A673 (cell line): ENCODE measurements around the gene TMPRSS7. TPM values are rescaled to one million over a fixed set of nuclear protein-coding genes. Genes with fewer than 3 reads are reported as not detected.

Experiments used
- BruUV-seq: library from RNA; stranded (reverse); fragments of 400-500 nt; replicated peaks from 2 replicates; lab custom pipeline; 2021; lab: Mats Ljungman, UMichigan
- CTCF ChIA-PET: fragments of 300-600 bp; sonication (Branson Sonifier 250); formaldehyde crosslinking; loops from one replicate; lab custom pipeline; 2022; ENCODE audit warnings: antibody characterized with exemption; lab: Charles Lee
- POLR2A ChIA-PET: fragments of 300-600 bp; sonication (Branson Sonifier 250); formaldehyde crosslinking; loops from one replicate; lab custom pipeline; 2022; ENCODE audit warnings: antibody characterized with exemption; ENCODE audit not compliant: low non-redundant PET; lab: Charles Lee
- DNase-seq: peaks from one replicate; pipeline ENCODE4 v3.0.0-alpha.2; 2015; ENCODE audit warnings: low spot score
- H3K27ac ChIP-seq: fragments of 200-600 bp; sonication (generic); 2 replicates; pipeline ENCODE4 v1.5.1; 2016; ENCODE audit warnings: mixed run types, low read depth, mild to moderate bottlenecking, mixed read lengths, antibody characterized with exemption, low read length; ENCODE audit not compliant: poor library complexity, severe bottlenecking
- H3K27me3 ChIP-seq: fragments of 200-600 bp; sonication (generic); replicated peaks from 2 replicates; pipeline ENCODE4 v1.6.1; 2017; ENCODE audit warnings: mixed run types, low read depth, mild to moderate bottlenecking, mixed read lengths, antibody characterized with exemption, low read length; ENCODE audit not compliant: insufficient read depth, poor library complexity
- H3K36me3 ChIP-seq: fragments of 200-600 bp; sonication (generic); 2 replicates; pipeline ENCODE4 v1.6.1; 2016; ENCODE audit warnings: mixed run types, mild to moderate bottlenecking, mixed read lengths, antibody characterized with exemption, low read length; ENCODE audit not compliant: insufficient read depth, poor library complexity, severe bottlenecking
- H3K4me1 ChIP-seq: fragments of 200-600 bp; sonication (generic); 2 replicates; pipeline ENCODE4 v1.6.1; 2017; ENCODE audit warnings: mixed run types, mild to moderate bottlenecking, mixed read lengths, antibody characterized with exemption, low read length; ENCODE audit not compliant: insufficient read depth, poor library complexity, severe bottlenecking
- H3K4me3 ChIP-seq: fragments of 200-600 bp; sonication (generic); 2 replicates; pipeline ENCODE4 v1.5.1; 2016; ENCODE audit warnings: low read depth, mixed run types, mild to moderate bottlenecking, mixed read lengths, low read length; ENCODE audit not compliant: poor library complexity, severe bottlenecking
- H3K9me3 ChIP-seq: fragments of 200-600 bp; sonication (generic); 2 replicates; pipeline ENCODE4 v1.6.1; 2016; ENCODE audit warnings: mixed run types, low read depth, mild to moderate bottlenecking, mixed read lengths, antibody characterized with exemption, low read length; ENCODE audit not compliant: poor library complexity, severe bottlenecking
- CTCF ChIP-seq: fragments of 300-800, 200-600 bp; sonication (generic); conservative IDR thresholded peaks from 2 replicates; pipeline ENCODE4 v1.5.1; 2017; ENCODE audit warnings: low read depth, mild to moderate bottlenecking, antibody characterized with exemption, low read length, moderate library complexity, mixed read lengths
- EZH2 ChIP-seq: fragments of 200-600 bp; sonication (generic); IDR thresholded peaks from 2 replicates; pipeline ENCODE4 v1.6.1; 2017; ENCODE audit warnings: borderline replicate concordance, low read depth, mild to moderate bottlenecking, mixed read lengths, antibody characterized with exemption, low read length; ENCODE audit not compliant: poor library complexity, severe bottlenecking
- intact Hi-C: fragments of 100-400 bp; cut with micrococcal nuclease; formaldehyde crosslinking; loops from one replicate; pipeline ENCODE4 v1.10.0; 2022; ENCODE audit not compliant: unreplicated experiment
- total RNA-seq: library from RNA; stranded (reverse); gene quantifications from 2 replicates; pipeline ENCODE4 v1.2.3, GENCODE V29; 2021

TMPRSS7 gene
- total RNA-seq, 1 experiment from 2014 or later = not detected

- intact Hi-C loops = no loop called here
- no TSS peak for BruUV-seq
Measured at GRCh38 chr3:112041321-112041720, 6.8 kb downstream of the TMPRSS7 start.

GRCh38 chr3:112042842-112043280 is 8.3 kb downstream of the TMPRSS7 start:
- no peak for DNase-seq
- no peaks in the 10 kb centered on the region for H3K36me3 ChIP-seq
- no TSS peak for BruUV-seq
- H3K4me3 ChIP-seq = no peak overlapping the region
- H3K9me3 ChIP-seq = no peaks in the 10 kb centered on the region
- H3K27me3 ChIP-seq = no peaks in the 10 kb centered on the region
- ChIA-PET CTCF (interaction anchor here (0.5 to 1.6 kb wide), 5 partner anchors 29 to 326 kb away, joined by 4 to 21 read pairs (median 7); no protein-coding TSS in a partner anchor), POLR2A (no interaction called here)
- H3K4me1 ChIP-seq = no peaks in the 10 kb centered on the region
- intact Hi-C loops = loop anchor here (2.0 kb wide), 2 partner anchors 54 to 326 kb away; no protein-coding TSS in a partner anchor
- no peak overlapping the region for H3K27ac ChIP-seq
- TF ChIP-seq CTCF (no peak), EZH2 (no peak)

More at GRCh38 chr3:112041321-112041720, 6.8 kb downstream of the TMPRSS7 start:
- Histone ChIP-seq H3K4me1 (no peaks in the 10 kb centered on the region), H3K27ac (no peak overlapping the region), H3K9me3 (no peaks in the 10 kb centered on the region), H3K27me3 (no peaks in the 10 kb centered on the region), H3K36me3 (no peaks in the 10 kb centered on the region), H3K4me3 (no peak overlapping the region)
- CTCF ChIA-PET = interaction anchor here (0.9 kb wide), 1 partner anchor 28 kb away, joined by 4 read pairs; no protein-coding TSS in a partner anchor
- POLR2A ChIA-PET = no interaction called here
- DNase-seq = no peak
- TF ChIP-seq CTCF (no peak), EZH2 (no peak)

GRCh38 chr3:112043621-112044201 is 9.2 kb downstream of the TMPRSS7 start:
- BruUV-seq = no TSS peak
- no peaks in the 10 kb centered on the region for H3K9me3 ChIP-seq
- DNase-seq = peak; percentile 84
- no peak overlapping the region for H3K4me3 ChIP-seq
- no peak overlapping the region for H3K27ac ChIP-seq
- intact Hi-C loops = loop anchor here (2.0 kb wide), 2 partner anchors 55 to 327 kb away; no protein-coding TSS in a partner anchor
- H3K4me1 ChIP-seq = no peaks in the 10 kb centered on the region
- peak; percentile 95 for TF ChIP-seq CTCF
- TF ChIP-seq EZH2 = no peak
- H3K27me3 ChIP-seq = no peaks in the 10 kb centered on the region
- ChIA-PET CTCF (interaction anchor here (0.5 to 1.6 kb wide), 6 partner anchors 30 to 326 kb away, joined by 3 to 21 read pairs (median 6); no protein-coding TSS in a partner anchor), POLR2A (no interaction called here)
- H3K36me3 ChIP-seq = no peaks in the 10 kb centered on the region
